ENCODE data around the gene ST6GAL1. TPM values are rescaled to one million over a fixed set of nuclear protein-coding genes. Genes with fewer than 3 reads are reported as not detected.
A peak's percentile ranks its signal among the peaks of the same experiment; 100 is the strongest.
"Not testable (repeated sequence)": the region's sequence is repeated elsewhere in the genome, so short reads cannot be mapped to it uniquely, and the experiment has no call there.

The ST6GAL1 gene
- total and polyA plus RNA-seq, 8 donors = 3.8 to 31.0 (median 13.5) TPM

- TF ChIP-seq POLR2A (IDR thresholded peaks at IDR 0.05) (no peak), POLR2AphosphoS5 (IDR thresholded peaks at IDR 0.05) (no peak), CTCF (IDR thresholded peaks at IDR 0.05) (no peak), EP300 (IDR thresholded peaks at IDR 0.05) (no peak)
- intact Hi-C loops (cut with DNase I; ENCODE audit: low total_unique reads) = no loop called here
- no peaks in the 10 kb centered on the region for H3K9me3 ChIP-seq
- peak overlapping the region in 2 of 5 donors; percentile 31 to 47 for H3K27ac ChIP-seq
- peaks cover 0 to 18% (median 3%) of the 10 kb centered on the region in 4 donors for H3K36me3 ChIP-seq
- no peak for DNase-seq
- no peaks in the 10 kb centered on the region for H3K27me3 ChIP-seq
- H3K4me1 ChIP-seq = peaks cover 0 to 18% (median 9%) of the 10 kb centered on the region in 4 donors
- 54 to 70% (median 61%) methylated on average over 7 of the region's 7 CpGs for WGBS, 5 donors
- H3K4me3 ChIP-seq = no peak overlapping the region
Measured at GRCh38 chr3:186967686-186968085, 37.4 kb downstream of the ST6GAL1 start.

GRCh38 chr3:186969607-186970006 lies 39.3 kb downstream of the ST6GAL1 start:
- Histone ChIP-seq H3K36me3 (peaks cover 0 to 8% (median 3%) of the 10 kb centered on the region in 4 donors), H3K4me3 (no peak overlapping the region), H3K4me1 (peaks cover 0 to 22% (median 10%) of the 10 kb centered on the region in 4 donors), H3K9me3 (no peaks in the 10 kb centered on the region), H3K27ac (peak overlapping the region in 1 of 5 donors; percentile 79), H3K27me3 (no peaks in the 10 kb centered on the region)
- WGBS, 5 donors = 75 to 89% (median 85%) methylated on average over 7 of the region's 7 CpGs
- intact Hi-C loops (cut with DNase I; ENCODE audit: low total_unique reads) = no loop called here
- no peak for TF ChIP-seq CTCF (IDR thresholded peaks at IDR 0.05)
- DNase-seq = no peak

GRCh38 chr3:186971106-186971505 lies 40.8 kb downstream of the ST6GAL1 start:
- Histone ChIP-seq H3K4me1 (peaks cover 4 to 37% (median 20%) of the 10 kb centered on the region in 4 donors), H3K27ac (peak overlapping the region in 3 of 5 donors; percentile 56 to 79 (median 61))
- H3K4me3 ChIP-seq; H3K27me3 ChIP-seq; H3K36me3 ChIP-seq; DNase-seq; intact Hi-C loops (cut with DNase I; ENCODE audit: low total_unique reads); H3K9me3 ChIP-seq: not testable (repeated sequence)
- WGBS, 5 donors = 88 to 96% (median 90%) methylated on average over 10 of the region's 10 CpGs

GRCh38 chr3:186971578-186971977 lies 41.3 kb downstream of the ST6GAL1 start:
- peaks cover 7 to 42% (median 25%) of the 10 kb centered on the region in 4 donors for H3K4me1 ChIP-seq
- peak overlapping the region in 3 of 5 donors; percentile 56 to 79 (median 61) for H3K27ac ChIP-seq
- H3K36me3 ChIP-seq = peaks cover 0 to 8% (median 2%) of the 10 kb centered on the region in 4 donors
- no peaks in the 10 kb centered on the region for H3K9me3 ChIP-seq
- intact Hi-C loops (cut with DNase I; ENCODE audit: low total_unique reads) = no loop called here
- DNase-seq = peak in 1 of 2 donors; percentile 75
- WGBS, 5 donors = 19 to 51% (median 33%) methylated on average over 1 of the region's 1 CpG
- no peak for TF ChIP-seq CTCF (IDR thresholded peaks at IDR 0.05)
- peak in 1 of 3 donors; percentile 25 for TF ChIP-seq POLR2AphosphoS5 (IDR thresholded peaks at IDR 0.05)
- no peaks in the 10 kb centered on the region for H3K27me3 ChIP-seq
- no peak overlapping the region for H3K4me3 ChIP-seq

- Histone ChIP-seq H3K4me3 (no peak overlapping the region), H3K27me3 (no peaks in the 10 kb centered on the region), H3K9me3 (no peaks in the 10 kb centered on the region), H3K36me3 (peaks cover 0 to 4% (median 2%) of the 10 kb centered on the region in 4 donors), H3K4me1 (peaks cover 21 to 57% (median 35%) of the 10 kb centered on the region in 4 donors), H3K27ac (no peak overlapping the region)
- 80 to 93% (median 87%) methylated on average over 7 of the region's 7 CpGs for WGBS, 5 donors
- intact Hi-C loops (cut with DNase I; ENCODE audit: low total_unique reads) = no loop called here
- no peak for DNase-seq
- TF ChIP-seq POLR2A (IDR thresholded peaks at IDR 0.05) (no peak), CTCF (IDR thresholded peaks at IDR 0.05) (no peak), EP300 (IDR thresholded peaks at IDR 0.05) (no peak), POLR2AphosphoS5 (IDR thresholded peaks at IDR 0.05) (no peak)
Measured at GRCh38 chr3:186973702-186974101, 43.4 kb downstream of the ST6GAL1 start.

Data from stomach (tissue), 9 donors.